PC-9 (cell line): ENCODE measurements around the gene IGF2BP2.

Experiments
- EZH2 ChIP-seq: fragments of 200-600 bp; sonication (generic); IDR thresholded peaks from 2 replicates; pipeline ENCODE4 v1.8.0; 2017; ENCODE audit warnings: antibody characterized with exemption, low read depth
- TF ChIP-seq, protein P1 (sequence below): fragments of 200-600 bp; sonication (generic); conservative IDR thresholded peaks from 2 replicates; pipeline ENCODE4 v1.6.1; 2017; ENCODE audit warnings: mixed run types, antibody characterized with exemption, mild to moderate bottlenecking, moderate library complexity

DNA sequence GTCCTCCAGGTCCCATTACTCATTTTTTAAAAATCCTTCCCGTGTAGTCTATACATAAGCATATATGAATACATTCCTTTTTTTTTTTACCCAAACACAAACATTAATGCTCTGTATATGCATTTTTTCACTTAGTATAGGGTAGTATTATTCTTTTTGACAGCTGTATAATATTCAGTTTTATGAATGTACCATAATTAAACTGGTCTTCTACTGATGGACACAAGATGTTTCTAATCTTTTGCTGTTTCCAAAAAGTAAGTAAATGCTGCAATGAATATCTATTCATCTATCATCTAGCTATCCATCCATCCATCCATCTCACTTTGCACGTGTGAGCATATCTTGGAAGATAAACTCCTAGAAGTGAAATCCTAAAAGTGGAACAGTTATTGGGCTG is 110.8 kb downstream of the IGF2BP2 start:
- TF ChIP-seq, protein P1, sequence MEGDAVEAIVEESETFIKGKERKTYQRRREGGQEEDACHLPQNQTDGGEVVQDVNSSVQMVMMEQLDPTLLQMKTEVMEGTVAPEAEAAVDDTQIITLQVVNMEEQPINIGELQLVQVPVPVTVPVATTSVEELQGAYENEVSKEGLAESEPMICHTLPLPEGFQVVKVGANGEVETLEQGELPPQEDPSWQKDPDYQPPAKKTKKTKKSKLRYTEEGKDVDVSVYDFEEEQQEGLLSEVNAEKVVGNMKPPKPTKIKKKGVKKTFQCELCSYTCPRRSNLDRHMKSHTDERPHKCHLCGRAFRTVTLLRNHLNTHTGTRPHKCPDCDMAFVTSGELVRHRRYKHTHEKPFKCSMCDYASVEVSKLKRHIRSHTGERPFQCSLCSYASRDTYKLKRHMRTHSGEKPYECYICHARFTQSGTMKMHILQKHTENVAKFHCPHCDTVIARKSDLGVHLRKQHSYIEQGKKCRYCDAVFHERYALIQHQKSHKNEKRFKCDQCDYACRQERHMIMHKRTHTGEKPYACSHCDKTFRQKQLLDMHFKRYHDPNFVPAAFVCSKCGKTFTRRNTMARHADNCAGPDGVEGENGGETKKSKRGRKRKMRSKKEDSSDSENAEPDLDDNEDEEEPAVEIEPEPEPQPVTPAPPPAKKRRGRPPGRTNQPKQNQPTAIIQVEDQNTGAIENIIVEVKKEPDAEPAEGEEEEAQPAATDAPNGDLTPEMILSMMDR: no peak
- no peak for TF ChIP-seq EZH2
